OCI-M2 (cell line): Measurements from ENCODE around the gene PCDHA8.
"Not testable (repeated sequence)": the region's sequence is repeated elsewhere in the genome, so short reads cannot be mapped to it uniquely, and the experiment has no call there.

ENCODE experiments used
- DNase-seq: peaks from one replicate; lab custom pipeline; 2025; ENCODE audit not compliant: unreplicated experiment; lab: John Stamatoyannopoulos, UW

Gene PCDHA8

GRCh38 chr5:140869555-140869886, 28.5 kb downstream of the PCDHA8 start:
- DNase-seq = no peak

- no peak for DNase-seq
Observed at GRCh38 chr5:140870221-140871201, 29.5 kb downstream of the PCDHA8 start.

- no peak for DNase-seq
Observed at GRCh38 chr5:140875085-140876065, 34.4 kb downstream of the PCDHA8 start, which contains the start of gene PCDHA12. PCDHA12 (plus strand) TSS chr5:140875308; CDS start chr5:140875473, 165 bp downstream.

GRCh38 chr5:140876541-140877261, 35.7 kb downstream of the PCDHA8 start:
- not testable (repeated sequence) for DNase-seq

GRCh38 chr5:140877262-140877581, 36.2 kb downstream of the PCDHA8 start:
- DNase-seq = no peak

GRCh38 chr5:140881889-140882590, 41.1 kb downstream of the PCDHA8 start, which contains the start of gene PCDHA13:
PCDHA13 (plus strand) TSS chr5:140882124; CDS start chr5:140882269, 145 bp downstream.
- DNase-seq = no peak

- no peak for DNase-seq
Observed at GRCh38 chr5:140882591-140882899, 41.6 kb downstream of the PCDHA8 start.

GRCh38 chr5:140883373-140883772, 42.4 kb downstream of the PCDHA8 start:
- no peak for DNase-seq

GRCh38 chr5:140883927-140884697, 43.1 kb downstream of the PCDHA8 start:
- DNase-seq = no peak
